ENCODE data around the gene F12.

Gene F12

DNA sequence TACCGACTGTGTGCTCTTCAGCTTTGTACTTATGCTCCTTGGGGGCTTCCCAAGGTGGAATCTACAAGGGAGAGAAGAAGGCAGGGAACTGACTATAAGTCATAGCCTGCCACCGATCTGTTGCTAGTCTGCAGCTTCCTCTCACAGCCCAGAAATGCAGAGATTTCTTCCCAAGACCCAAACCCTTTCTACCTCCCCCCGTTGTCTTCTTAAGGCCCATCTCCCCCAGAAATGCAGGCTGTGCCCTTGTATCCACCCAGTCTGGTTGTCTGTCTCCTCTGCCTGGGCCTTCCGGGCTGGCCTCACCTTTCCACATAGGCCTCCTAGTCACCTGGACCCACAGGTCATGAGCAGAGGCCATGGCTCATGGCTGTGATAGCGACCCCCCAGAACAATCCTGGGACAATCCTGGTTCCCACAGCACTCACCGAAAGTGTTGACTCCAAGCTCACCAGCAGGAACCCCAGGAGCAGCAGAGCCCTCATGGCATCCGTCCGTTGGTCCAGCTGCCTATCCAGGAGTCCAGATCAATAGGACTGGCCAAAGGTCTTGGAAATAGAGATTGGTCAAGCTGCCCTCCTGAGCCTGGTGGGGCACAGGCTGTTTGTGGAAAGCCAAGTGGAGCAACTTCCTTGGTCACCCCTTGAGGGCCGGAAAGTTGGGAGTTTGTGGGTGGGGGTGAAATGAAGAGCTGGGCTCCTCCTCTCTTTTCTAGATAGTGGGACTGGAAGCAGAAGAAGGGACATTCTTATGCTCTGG, at the start of gene F12:
Gene F12 (minus strand): TSS at position 522 of the 759 bp plus-strand sequence. CDS start 37 bp downstream, at position 485.
- DNase-seq (ENCODE audit: low read depth, low spot score) = no peak

- no peak for DNase-seq (ENCODE audit: low read depth, low spot score)
Measured at GRCh38 chr5:177458912-177459350, 49.6 kb upstream of the F12 start.

DNA sequence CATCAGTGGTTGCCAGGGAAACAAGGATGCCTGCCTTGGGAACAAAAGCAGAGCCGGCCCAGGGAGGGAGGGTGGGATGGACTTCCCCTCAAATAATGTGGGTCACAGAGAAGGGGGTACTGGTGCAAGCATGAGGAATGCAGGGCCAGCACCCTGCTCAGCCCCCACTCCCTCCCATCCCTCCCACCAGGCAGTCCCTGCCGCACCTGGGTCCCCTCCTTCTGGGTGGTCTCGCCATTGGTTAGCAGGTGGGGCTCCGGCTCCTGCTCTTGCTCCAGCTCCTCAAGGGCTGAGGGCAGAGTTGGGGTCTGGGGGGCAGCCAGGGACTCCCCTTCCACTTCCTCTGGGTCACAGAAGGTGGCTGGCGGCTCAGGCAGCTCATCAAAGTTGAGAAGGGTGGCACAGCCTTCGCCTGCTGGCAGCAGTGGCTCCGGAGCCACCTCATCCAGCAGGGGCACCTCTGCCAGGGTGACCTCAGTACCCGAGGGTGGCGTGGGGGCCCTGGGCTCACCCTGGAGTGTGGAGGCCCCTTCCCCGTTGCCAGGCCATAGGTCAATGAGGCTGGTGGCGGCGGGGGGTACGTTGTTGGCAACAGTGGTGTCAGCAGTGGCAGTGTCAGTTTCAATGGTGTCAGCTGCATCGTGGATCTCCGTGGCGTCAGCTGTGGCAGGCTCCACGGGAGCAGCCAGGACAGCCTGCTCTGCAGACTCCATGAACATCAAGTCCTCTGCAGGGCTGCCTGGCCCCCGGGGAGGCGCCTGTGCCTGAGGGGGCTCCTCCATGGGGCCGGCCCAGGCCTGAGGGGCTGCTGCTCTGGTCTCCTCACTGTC, 48.7 kb upstream of the F12 start:
- no peak for DNase-seq (ENCODE audit: low read depth, low spot score)

DNA sequence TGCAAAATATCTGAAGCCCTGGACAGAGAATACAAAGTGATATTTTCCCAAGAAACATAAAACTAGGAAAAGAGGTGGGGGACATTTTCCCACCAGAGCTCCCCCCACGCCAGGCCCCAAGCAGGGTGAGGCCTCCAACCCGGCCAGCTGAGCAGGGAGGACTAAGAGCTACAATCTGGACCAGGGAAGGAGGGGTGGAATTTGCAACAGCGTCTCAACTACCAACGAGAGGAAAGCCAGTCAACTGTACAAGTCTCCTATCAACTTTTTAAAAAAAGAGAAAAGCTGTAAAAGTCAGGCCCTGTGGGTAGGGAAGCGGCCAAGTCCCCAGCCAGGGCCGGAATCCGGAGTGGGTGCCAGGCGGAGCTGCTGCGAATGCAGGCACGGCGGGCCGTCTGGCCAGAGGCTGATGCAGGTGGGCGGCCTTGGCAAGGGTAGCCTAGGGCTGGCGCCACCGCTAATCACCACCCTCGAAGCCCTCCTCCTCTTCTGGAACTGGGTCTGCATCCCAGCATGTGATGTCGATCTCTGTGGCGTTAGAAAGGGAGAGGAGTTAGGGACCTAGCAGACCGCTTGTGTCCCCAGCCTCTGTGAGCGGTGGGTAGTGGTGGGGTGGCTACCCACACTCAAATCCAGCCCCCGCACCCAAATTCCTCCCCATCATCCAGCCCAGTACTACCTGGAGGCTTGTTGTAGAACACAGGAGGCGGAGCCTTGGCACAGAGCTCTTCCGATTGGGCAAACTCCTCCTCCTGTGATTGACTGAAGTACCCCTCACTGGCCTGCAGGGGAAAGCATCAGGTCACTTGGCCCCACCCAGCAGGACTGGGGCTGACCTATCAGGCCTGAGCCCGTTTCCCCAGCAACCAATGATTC, 47.9 kb upstream of the F12 start:
- peak; percentile 95 for DNase-seq (ENCODE audit: low read depth, low spot score)

DNA sequence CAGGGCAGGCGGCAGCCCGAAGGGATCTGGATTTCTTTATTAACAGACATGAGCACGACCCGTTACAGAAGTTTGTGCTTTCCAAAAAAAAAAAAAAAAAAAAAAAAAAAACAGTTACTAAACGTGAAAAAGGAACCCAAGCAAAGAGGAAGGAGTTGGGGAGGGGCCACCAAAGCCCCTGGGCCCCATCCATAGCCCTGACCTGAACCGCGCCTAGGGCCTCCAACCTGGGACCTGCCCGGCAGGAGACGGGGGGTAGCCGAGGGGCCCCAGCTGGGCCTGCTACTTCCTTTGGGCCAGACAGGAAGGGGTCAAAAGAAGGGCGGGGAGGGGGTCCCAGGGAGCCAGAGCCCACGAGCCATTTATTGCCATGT, 47.2 kb upstream of the F12 start:
- DNase-seq (ENCODE audit: low read depth, low spot score) = no peak

GRCh38 chr5:177455661-177456590, 46.6 kb upstream of the F12 start:
- no peak for DNase-seq (ENCODE audit: low read depth, low spot score)

GRCh38 chr5:177455036-177455660, 45.8 kb upstream of the F12 start:
- DNase-seq (ENCODE audit: low read depth, low spot score) = no peak

GRCh38 chr5:177454397-177455035, 45.2 kb upstream of the F12 start:
- DNase-seq (ENCODE audit: low read depth, low spot score) = no peak

DNA sequence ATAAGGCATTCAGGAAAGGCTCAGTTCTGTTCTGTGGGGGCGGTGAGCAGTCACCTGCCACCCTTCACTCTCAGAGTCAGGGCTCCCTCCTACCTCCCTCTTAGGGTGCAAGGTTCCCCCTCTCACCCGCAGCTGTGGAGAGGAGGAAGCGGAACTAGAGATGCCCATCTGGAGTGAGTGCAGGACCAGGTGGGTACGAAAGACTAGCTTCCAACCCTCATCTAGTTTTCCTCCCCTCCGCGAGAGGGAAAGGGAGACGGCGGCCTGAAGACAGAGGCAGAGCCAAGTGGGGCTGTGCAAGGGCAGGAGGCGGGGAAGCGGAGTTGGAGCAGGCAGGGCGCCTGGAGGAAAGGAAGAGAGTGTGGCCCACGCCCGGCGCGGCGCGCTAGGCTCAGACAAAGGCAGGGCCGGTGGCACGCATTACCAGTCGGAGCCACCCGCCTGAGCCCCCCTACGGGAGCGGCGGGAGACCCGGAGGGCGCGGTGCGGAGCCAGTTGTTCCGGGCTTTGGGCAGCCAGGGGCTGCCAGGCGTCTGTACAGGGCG, 44.6 kb upstream of the F12 start:
- DNase-seq (ENCODE audit: low read depth, low spot score) = no peak

- no peak for DNase-seq (ENCODE audit: low read depth, low spot score)
Measured at GRCh38 chr5:177452688-177453638, 43.6 kb upstream of the F12 start.

GRCh38 chr5:177450667-177451424, 41.5 kb upstream of the F12 start:
- no peak for DNase-seq (ENCODE audit: low read depth, low spot score)

DNA sequence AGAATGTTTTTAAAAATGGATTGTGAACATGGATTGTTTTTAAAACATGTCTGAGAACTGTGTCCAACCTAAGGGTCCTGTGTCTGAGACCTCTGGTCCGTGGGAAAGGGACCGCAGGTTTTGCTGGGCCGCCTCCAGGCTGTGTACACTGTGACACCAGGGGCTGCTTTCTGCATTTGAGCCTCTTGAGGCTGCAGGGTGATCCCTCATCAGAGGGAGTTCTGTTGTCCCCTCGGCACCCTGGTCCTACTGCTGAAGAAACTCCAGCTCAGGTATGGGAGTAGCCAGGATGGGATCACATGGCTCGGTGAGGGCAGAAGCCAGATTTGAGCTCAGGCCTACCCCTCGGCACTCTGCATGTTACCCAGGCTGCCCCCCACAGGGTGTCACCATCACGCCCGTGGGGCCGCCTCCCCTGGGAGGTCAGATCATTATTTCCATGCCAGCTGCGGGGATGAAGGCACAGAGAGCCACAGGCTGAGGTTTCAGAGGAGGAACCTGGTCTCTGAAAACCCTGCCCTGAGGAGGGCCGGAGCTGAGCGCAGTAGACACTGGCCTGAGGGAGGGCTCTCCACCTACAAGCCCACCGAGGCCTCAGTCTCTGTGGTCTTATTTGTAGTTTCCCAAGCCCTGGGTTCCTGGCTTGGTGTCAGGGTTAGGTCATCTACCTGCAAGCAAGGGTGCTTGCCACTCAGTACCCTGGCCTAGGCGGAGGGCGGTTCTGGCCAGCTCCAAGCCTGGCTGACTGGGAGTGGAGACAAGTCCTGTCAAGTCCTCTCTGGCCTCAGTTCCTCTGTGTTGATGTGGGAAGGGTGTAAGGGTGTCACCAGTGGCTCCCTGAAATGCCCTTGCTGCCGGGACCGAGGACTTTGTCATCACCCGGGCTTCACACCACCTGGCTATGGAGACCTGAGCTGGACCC, 40.0 kb upstream of the F12 start:
- DNase-seq (ENCODE audit: low read depth, low spot score) = no peak

GRCh38 chr5:177448244-177448950, 39.0 kb upstream of the F12 start:
- no peak for DNase-seq (ENCODE audit: low read depth, low spot score)

GRCh38 chr5:177447611-177448243, 38.4 kb upstream of the F12 start:
- no peak for DNase-seq (ENCODE audit: low read depth, low spot score)

DNA sequence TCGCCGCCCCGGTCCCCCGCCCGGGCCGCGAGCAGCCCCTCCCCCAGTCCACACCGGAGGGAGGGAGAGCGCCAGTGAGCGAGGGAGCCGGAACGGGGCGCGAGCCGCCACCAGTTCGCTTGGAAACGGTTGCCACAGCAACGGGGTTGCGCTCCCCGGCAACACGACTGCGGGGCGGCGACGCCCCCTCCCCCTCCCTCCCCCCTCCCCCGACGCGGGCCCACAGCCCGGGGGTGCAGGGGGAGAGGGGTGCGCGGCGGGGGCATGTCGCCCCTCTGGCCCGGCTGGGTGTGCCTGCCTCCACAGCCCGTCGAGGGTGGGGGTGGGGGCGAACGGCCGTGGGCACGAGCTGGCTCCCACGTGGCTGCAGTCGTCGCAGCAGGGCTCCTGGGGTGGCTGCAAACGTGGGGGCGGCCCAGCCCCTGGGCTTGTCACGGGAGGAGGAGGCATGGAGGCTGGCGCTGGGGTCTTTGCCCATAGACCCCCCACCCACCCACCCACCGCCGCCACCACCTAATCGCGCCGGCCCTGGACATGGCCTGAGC, 37.8 kb upstream of the F12 start:
- no peak for DNase-seq (ENCODE audit: low read depth, low spot score)
